ENCODE measurements around the gene PPP2R1A. TPM values are rescaled to one million over a fixed set of nuclear protein-coding genes. Genes with fewer than 3 reads are reported as not detected.
A peak's percentile ranks its signal among the peaks of the same experiment; 100 is the strongest.

The PPP2R1A gene
- total RNA-seq, 4 donors from 2014 or later, result 179 to 315 (median 227) TPM

- H3K27ac ChIP-seq, result peak overlapping the region in 1 of 4 donors; percentile 90
- intact Hi-C loops (cut with DNase I; ENCODE audit: low total_unique reads), result no loop called here
- H3K27me3 ChIP-seq, result no peaks in the 10 kb centered on the region
- DNase-seq, result no peak
- peaks cover 0 to 15% (median 9%) of the 10 kb centered on the region in 4 donors for H3K4me1 ChIP-seq
- in situ Hi-C loops (cut with MboI; ENCODE audit: low pct_ligation_motif_present in 1 of 4, low pct_unique_long_range_greater_than_20kb in 1 of 4, low sequenced_read_pairs in 3 of 4), result no loop called here
- no peaks in the 10 kb centered on the region for H3K9me3 ChIP-seq
- 100% methylated on average over 1 of the region's 1 CpG for WGBS, 2 donors (ENCODE audit: low coverage in 1 of 2)
- peak overlapping the region in 1 of 4 donors; percentile 82 for H3K4me3 ChIP-seq
- TF ChIP-seq CTCF (IDR thresholded peaks at IDR 0.05) (no peak), POLR2AphosphoS5 (IDR thresholded peaks at IDR 0.05) (no peak), EP300 (IDR thresholded peaks at IDR 0.05; ENCODE audit: low read depth) (no peak), POLR2A (IDR thresholded peaks at IDR 0.05) (no peak)
- peaks cover 0 to 15% (median 5%) of the 10 kb centered on the region in 4 donors for H3K36me3 ChIP-seq
Measured at GRCh38 chr19:52172347-52172746, 17.5 kb upstream of the PPP2R1A start.

- in situ Hi-C loops (cut with MboI; ENCODE audit: low pct_ligation_motif_present in 1 of 4, low pct_unique_long_range_greater_than_20kb in 1 of 4, low sequenced_read_pairs in 3 of 4), result no loop called here
- Histone ChIP-seq H3K4me1 (peaks cover 0 to 6% (median 0%) of the 10 kb centered on the region in 4 donors), H3K4me3 (no peak overlapping the region), H3K9me3 (no peaks in the 10 kb centered on the region), H3K27me3 (no peaks in the 10 kb centered on the region), H3K27ac (no peak overlapping the region), H3K36me3 (no peaks in the 10 kb centered on the region)
- WGBS, 2 donors (ENCODE audit: low coverage in 1 of 2), result 87 to 89% methylated on average over 3 to 10 of the region's 10 CpGs
- DNase-seq, result no peak
- intact Hi-C loops (cut with DNase I; ENCODE audit: low total_unique reads), result no loop called here
- TF ChIP-seq POLR2AphosphoS5 (IDR thresholded peaks at IDR 0.05), result no peak
- no peak for TF ChIP-seq POLR2A (IDR thresholded peaks at IDR 0.05)
Measured at GRCh38 chr19:52176574-52176973, 13.3 kb upstream of the PPP2R1A start.

GRCh38 chr19:52187407-52187806, 2.4 kb upstream of the PPP2R1A start:
- H3K9me3 ChIP-seq, result no peaks in the 10 kb centered on the region
- no peaks in the 10 kb centered on the region for H3K27me3 ChIP-seq
- no peak overlapping the region for H3K4me3 ChIP-seq
- no peak overlapping the region for H3K27ac ChIP-seq
- H3K4me1 ChIP-seq, result peaks cover 21 to 27% (median 23%) of the 10 kb centered on the region in 4 donors
- in situ Hi-C loops (cut with MboI; ENCODE audit: low pct_ligation_motif_present in 1 of 4, low pct_unique_long_range_greater_than_20kb in 1 of 4, low sequenced_read_pairs in 3 of 4), result no loop called here
- intact Hi-C loops (cut with DNase I; ENCODE audit: low total_unique reads), result no loop called here
- 100% methylated on average over 1 of the region's 1 CpG for WGBS, 2 donors (ENCODE audit: low coverage in 1 of 2)
- TF ChIP-seq EP300 (IDR thresholded peaks at IDR 0.05; ENCODE audit: low read depth) (no peak), CTCF (IDR thresholded peaks at IDR 0.05) (no peak), POLR2A (IDR thresholded peaks at IDR 0.05) (no peak)
- no peaks in the 10 kb centered on the region for H3K36me3 ChIP-seq
- DNase-seq, result no peak

- intact Hi-C loops (cut with DNase I; ENCODE audit: low total_unique reads), result no loop called here
- TF ChIP-seq POLR2AphosphoS5 (IDR thresholded peaks at IDR 0.05), result peak; percentile 65 to 88 (median 66)
- TF ChIP-seq EP300 (IDR thresholded peaks at IDR 0.05; ENCODE audit: low read depth), result no peak
- TF ChIP-seq CTCF (IDR thresholded peaks at IDR 0.05), result peak in 2 of 5 experiments; percentile 37 to 50
- in situ Hi-C loops (cut with MboI; ENCODE audit: low pct_ligation_motif_present in 1 of 4, low pct_unique_long_range_greater_than_20kb in 1 of 4, low sequenced_read_pairs in 3 of 4), result no loop called here
- Histone ChIP-seq H3K9me3 (no peaks in the 10 kb centered on the region), H3K4me3 (peak overlapping the region; percentile 20 to 68 (median 49)), H3K36me3 (no peaks in the 10 kb centered on the region), H3K27ac (peak overlapping the region; percentile 88 to 94 (median 90)), H3K4me1 (peaks cover 23 to 40% (median 31%) of the 10 kb centered on the region in 4 donors), H3K27me3 (no peaks in the 10 kb centered on the region)
- 3 to 28% methylated on average over 5 to 25 of the region's 32 CpGs for WGBS, 2 donors (ENCODE audit: low coverage in 1 of 2)
- DNase-seq, result no peak
Measured at GRCh38 chr19:52188822-52189734, 774 bp upstream of the PPP2R1A start.

Data from transverse colon (tissue), 4 donors.